Hindlimb muscle (tissue), 1 donor: ENCODE results near the gene ARFGEF2. TPM values are rescaled to one million over a fixed set of nuclear protein-coding genes. Genes with fewer than 3 reads are reported as not detected.

ENCODE experiments used
- DNase-seq: peaks from one replicate; pipeline ENCODE4 v3.0.0-alpha.2; 2013
- polyA plus RNA-seq: library from polyadenylated mRNA; unstranded; fragments of 120-200 nt; gene quantifications from one replicate; pipeline ENCODE4 v1.2.1, GENCODE V29; 2013; ENCODE audit not compliant: insufficient read length

The ARFGEF2 gene
- polyA plus RNA-seq, 1 donor: 13.7 TPM

DNA sequence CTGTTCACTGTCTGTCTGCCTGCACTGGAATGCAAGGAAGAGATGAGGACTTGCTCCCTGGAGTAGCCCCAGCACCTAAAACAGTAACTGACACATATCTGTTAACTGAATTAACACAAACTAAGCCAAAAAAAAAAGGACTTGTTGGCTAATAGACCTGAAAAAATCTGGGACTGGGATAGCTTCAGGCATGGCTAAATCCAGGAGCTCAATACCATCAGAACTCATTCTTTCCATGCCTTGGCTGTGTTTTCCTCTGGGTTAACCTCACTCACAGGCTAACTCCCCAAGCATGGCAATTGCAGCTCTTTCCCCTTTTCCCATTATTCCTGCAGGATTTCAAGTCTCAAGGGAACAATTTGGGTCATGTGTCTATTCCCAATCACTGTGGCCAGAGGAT is 21.6 kb upstream of the ARFGEF2 start:
- no peak for DNase-seq

DNA sequence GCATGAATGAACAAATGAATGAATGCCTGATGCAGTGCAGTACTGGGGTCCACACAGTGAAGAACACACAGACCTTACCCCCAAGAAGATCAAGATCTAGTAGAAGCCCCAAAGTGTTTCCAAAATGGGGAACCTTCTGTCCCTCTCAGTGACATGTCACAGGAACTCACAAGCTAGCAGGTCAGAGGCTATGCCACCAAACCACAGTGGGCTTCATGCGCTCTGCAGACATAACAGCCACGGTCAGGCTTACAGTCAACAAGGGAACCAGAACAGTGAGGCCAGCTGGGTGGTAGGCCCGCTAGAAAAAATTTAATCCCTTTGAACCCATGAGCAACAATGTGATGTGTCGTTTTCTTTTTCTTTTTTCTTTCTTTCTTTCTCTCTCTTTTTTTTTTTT is 20.2 kb upstream of the ARFGEF2 start:
- DNase-seq: no peak

DNA sequence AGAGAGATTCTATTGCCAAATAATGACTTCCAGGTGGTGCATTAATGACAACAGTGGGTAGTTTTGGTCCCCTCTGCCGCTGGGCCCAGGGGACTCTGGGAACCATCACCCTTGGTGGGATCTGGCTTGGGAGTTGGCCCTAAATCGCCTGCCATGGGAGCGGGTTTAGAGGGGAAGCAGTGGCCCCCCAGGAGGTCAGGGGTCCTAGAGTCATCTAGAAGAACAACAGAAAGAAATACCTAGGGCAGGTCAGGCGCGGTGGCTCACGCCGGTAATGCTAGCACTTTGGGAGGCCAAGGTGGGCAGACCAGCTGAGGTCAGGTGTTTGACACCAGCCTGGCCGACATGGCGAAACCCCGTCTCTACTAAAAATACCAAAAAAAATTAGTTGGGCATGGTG is 17.8 kb upstream of the ARFGEF2 start:
- no peak for DNase-seq

DNA sequence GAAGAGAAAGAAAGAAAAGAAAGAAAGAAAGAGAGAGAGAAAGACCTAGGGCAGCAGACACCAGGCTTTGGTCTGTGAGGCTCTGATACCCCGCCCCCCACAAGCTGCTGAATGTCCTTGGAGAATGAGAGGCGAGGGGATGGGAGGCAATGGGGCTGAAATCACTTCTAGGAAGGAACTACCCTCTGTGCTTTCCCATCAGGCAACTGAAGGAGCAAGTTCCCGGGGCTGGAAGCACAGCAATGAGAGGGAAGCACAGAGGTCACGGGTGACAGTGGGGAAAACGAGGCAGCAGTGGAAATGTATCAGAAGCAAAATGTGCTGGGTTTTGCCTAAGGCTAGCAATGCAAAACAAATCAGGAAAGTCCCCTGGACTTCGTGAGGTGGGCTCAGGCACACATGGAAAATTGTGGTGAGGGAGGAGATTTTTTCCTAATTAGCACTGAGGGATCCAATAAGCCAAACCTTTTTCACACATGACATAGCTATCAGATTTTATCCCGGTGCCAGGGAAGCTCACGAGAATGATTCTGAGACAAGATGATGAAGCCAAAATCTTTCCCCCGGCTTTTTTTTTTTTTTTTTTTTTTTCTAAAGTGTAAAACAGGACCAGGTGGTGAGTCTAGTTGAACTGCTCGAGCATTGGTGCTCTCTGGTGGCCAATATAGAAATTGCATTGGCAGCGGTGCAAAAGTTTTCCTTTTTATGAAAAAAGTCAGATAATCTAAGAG is 16.8 kb upstream of the ARFGEF2 start:
- peak; percentile 75 for DNase-seq

DNA sequence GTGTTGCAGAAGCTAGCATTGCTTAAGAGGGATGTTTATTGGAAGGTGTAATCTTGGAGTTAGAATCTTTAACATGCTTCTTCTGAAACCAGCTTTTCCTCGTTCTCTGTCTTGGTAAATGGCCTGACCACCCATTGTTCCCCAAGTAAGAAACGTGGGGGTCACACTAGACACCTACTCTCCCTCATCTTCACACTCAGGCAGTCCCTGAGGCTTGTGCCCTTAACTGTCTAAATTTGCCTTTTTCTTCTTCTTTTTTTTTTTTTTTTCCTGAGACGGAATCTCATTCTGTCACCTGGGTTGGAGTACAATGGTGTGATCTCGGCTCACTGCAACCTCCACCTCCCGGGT is 16.2 kb upstream of the ARFGEF2 start:
- no peak for DNase-seq

DNA sequence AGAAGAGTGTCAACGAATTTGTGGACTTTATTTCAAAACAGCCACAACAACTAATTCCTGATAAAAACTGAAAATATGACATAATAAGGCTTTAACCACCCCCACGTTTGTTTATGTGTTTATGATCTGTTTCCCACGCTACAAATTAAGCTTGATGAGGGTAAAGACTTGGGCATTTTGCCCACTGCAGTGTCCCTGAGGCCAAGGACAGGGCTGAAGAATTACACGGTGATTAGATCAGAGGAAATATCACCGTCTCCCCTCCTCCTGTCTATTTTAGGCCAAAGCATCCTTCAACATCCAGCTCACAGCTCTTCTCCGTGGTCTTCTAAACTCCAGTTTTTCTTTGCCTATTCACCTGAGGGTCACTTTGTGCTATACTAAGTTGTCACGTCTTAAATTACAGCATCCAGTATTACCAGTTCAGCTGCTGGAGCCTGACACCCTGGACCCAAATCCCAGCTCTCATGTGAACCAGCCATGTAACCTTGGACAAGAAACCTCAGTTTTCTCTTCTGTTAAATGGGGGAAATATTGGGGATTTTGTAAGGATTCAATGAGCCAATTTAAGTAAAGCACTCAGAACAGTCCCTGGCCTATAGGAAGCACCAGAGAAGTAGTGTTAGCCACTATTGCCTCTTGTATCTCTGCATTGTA is 15.2 kb upstream of the ARFGEF2 start:
- no peak for DNase-seq

DNA sequence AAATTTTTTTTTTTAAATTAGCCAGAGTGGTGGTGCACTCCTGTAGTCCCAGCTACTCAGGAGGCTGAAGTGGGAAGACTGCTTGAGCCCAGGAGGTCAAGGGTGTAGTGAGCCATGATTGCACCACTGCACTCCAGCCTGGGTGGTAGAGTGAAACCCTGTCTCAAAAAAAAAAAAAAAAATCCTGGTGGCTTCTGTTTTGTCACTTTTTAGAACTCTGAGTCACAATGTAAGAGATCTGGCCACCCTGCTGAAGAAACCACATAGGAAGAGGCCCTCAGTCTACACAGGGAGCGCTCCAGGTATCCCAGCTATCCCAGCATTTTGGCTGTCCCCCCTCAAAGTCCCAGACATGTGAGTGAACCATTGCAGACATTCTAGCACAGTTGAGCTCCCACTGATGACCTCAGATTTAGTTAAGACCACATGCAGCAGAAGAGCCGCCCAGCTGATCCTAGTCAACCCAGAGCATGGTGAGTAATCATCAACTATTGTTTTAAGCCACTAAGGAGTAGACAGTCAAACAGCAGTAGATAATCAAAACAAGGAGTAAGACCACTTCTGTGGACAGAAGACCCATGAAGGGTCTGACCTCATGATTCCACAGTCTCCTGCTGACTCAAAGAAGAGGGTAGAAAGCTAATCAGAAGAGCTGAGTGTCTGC is 12.7 kb upstream of the ARFGEF2 start:
- DNase-seq: no peak

DNA sequence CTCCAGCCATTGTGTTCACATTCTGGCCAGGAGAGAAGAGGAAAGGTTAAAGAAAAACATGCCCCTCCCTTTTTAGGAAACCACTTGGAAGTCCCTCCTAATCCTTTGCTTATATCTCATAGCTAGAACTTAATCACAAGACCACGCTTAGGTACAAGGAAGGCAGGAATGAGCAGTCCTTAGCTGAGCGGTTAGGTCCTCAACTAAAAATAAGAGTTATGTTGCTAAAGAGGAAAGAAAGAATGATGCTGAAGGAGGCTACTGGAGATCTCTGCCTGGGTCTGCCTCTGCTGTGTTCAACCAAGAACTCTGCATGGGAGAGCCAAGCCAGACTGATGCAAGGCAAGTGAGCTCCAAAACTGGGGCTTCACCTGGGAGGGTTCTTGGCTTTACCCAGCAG is 11.6 kb upstream of the ARFGEF2 start:
- DNase-seq: no peak

DNA sequence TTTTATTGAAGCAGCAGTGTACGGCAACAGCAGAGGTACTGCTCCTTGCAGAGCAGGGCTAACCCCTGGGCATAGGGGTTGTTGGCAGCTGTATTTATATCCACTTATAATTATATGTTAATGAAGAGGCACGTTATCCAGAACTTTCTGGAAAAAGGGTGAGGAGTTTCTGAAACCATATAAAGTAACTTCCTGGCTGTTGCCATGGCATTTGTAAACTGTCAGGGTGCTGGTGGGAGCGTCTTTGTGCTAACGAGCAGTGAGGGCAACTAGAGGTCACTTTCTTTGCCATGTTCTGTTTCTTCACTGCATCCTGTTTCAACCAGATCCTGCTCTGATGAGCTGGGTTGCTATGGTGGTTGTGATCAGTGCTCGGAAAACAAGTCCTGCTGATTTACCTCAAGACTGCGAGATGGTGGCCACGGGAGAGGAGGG is 11.1 kb upstream of the ARFGEF2 start:
- no peak for DNase-seq

DNA sequence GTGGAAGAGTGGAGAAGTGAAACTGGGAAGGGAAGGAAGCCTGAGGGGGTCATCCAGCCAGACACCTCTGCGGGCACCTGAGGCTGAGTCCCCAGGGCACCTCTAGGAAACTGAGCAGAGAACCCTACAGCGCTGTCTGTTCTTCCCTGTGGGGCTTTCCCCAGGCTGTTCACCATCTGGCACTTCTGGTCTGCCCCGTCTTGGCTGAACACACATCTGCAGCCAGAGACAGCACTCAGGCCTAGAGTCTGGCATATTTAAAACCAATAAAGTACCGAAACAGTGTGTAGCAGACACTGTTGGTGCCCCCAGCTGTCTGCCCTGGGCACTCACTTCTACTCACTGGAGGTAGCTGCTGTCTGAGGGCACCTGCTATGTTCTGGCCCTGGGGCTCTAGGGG is 9.4 kb upstream of the ARFGEF2 start:
- DNase-seq: no peak

DNA sequence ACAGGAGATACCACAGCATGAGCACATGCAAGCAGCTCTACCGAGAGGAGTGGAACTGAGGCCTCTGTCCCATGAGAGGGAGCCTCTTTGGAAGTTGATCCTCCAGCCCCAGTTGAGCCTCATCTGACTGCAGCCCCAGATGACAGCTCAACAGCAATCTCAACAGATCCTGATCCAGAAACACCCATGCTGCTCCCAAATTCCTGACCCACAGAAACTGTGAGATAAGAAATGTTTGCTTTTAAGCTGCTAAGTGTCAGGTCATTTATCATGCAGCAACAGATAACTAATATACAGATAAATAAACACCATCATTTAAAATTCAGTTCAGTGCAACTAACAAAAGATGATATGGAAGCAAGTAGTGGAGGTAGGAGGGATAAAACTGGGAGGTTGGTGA is 4.8 kb upstream of the ARFGEF2 start:
- DNase-seq: no peak

DNA sequence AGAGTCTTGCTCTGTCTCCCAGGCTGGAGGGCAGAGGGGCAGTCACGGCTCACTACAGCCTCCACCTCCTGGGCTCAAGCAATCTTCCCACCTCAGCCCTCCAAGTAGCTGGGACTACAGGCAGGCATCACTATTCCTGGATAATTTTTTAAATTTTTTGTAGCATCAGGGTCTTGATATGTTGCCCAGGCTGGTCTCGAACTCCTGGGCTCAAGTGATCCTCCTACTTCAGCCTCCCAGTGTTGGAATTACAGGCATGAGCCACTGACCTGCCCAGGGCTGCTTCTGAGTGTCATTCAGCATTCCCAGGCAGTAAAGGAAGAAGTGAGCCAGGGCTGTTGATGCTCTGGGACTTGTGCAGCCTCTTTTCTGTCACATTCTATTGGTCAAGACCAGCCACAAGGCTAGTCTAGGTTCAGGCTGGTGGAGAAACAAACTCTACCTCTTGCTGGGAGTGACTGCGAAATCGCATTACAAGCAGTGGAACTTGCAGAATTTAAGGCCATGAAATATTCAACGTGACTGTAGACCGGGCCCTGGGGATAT is 2.1 kb upstream of the ARFGEF2 start:
- DNase-seq: no peak

DNA sequence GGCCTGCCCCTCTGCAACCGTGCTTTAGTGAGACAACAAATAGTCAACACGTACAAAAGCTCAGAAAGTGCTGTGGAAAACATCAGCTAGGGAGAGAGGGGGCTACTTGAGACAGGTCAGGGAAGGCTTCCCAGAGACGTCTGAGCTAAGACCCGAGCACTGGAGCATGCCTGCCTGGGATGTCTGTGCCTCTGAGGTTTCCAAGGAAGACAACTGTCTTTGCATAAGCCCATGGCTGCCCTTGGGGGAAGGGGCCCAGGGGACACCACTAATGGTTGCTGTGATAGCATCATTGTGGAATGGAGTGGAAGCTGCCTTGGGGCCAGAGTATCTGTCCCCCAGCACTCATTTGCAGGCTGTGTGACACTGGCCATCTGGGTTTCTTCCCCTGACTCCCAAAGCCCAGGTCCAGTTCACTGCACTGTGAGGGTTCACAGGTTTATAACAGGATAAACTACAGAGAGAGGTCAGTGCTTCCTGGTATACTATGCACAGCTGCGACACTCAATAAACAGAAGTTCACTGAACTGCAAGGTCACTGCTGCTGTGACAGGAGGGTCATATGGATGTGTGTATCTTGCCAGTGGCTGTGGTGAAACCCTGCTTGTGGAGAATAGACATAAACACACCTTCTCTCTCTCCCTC is 1.5 kb upstream of the ARFGEF2 start:
- DNase-seq: no peak

DNA sequence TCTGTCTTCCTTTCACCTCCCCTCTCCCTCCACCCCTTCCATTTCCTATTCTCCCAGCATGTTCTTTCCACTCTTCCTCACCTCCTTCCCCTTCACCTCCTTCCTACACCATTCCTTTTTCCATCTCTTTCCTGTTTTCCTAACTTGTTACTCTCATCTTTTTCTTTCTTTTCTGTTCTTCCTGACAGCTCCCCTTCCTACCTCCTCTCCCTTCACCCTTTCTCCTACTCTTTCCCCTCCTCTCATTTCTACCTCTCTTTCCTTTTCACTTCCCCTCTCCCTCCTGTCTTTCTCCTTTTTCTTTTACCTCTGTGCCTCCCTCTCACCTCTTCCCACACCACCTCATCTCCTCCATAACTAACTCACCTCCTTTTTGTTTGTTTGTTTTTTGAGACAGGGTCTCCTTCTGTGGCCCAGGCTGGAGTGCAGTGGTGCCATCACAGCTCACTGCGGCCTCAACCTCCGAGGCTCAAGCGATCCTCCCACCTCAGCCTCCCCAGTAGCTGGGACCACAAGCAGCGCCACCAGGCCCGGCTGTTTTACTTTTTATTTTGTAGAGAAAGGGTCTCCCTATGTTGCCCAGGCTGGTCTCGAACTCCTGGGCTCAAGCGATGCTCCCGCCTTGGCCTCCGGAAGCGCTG is 864 bp upstream of the ARFGEF2 start:
- no peak for DNase-seq

DNA sequence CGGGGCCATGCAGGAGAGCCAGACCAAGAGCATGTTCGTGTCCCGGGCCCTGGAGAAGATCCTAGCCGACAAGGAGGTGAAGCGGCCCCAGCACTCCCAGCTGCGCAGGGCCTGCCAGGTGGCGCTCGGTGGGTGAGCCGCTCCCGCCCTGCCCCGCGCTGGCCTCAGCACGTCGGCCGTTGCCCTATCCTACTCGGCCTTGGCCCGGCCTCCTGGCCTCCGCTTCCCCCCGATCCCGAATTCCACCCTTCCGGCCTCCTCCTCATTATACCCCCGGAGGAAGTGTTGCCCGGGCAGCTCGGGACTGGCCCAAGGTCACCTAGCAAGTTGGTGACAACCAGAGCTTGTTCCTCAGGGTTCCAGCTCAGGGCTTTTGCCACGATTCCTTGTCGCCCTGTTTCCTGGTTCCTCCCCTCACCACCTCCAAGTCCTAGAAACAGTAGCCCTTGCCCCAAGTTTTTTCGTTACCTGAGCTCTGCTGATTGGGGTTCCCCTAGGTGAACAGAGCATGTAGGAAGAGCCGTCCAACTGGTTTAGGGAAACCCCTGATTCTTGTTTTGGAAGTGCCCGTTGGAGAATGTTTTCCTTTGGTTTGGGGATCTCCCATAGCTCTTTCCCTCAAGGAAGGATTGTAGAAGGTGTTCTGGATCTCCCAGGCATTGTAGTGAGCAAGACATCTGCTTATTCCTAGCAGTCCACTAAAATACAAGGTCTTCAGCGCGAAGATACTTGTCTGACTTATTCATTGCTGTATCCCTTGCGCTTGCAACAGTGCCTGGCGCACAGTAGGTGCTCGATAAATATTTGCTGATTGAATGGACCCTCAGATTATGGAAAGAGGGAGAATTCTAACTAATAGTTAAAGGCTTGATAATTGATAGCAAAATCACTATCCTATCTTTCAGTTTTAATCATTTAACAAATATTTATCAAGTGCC is 641 bp downstream of the ARFGEF2 start:
- no peak for DNase-seq

DNA sequence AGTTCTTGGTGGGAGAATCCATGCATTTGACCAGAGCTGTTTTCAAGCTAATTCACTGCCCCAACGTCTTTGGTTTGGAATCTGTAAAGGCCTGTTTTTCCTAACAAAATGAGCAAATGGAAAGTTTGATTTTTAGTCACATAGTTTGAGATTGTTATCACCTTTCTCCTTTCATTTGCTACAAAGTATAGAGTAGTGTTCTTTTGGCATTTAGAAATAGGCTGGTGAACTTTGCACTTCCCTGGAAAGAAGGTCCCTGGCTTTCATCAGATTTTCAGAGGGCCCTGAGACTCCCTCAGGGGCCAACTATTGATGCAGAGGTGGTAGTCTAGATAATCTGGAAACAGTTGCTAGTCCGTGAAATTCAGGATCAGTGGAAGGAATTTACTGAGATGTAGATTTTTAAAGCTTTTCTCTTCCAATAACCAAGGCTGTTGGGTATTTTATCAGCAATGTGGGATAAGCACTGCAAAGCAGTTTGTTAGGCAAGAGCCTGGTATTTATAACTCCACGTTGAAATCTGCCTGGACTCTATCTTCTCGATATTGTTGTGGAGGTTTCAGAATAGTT is 1.7 kb downstream of the ARFGEF2 start:
- no peak for DNase-seq

DNA sequence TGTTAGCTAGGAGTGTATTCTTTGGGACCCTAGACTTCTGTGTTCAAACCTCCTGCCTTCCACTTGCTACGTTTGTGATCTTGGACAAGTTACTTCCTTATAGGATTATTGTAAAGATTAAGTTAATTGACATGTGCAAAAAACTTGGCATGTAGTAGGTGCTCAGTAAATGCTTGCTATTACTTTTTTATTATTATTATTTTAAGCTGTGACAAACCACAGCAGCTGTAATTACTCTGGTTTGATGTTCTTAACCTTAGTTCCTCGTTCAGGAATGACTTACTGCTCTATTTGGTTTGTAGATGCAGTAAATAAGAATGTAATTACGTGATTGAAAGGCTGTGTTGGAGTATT is 3.2 kb downstream of the ARFGEF2 start:
- DNase-seq: no peak

DNA sequence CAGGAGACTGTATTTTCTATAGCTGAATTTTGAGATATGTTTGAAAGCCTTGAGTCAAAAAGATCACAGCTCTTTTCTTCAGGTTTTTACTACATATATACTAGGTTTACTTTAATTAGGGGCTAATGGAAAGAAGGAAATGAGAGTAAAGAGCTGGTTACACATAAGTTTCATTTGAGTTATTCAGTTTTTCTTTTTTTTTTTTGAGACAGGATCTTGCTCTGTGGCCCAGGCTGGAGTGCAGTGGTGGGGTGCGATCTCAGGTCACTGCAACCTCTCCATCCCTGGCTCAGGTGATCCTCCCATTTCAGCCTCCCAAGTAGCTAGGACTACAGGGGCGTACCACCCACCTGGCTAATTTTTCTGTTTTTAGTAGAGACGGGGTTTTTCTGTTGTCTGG is 4.8 kb downstream of the ARFGEF2 start:
- no peak for DNase-seq

DNA sequence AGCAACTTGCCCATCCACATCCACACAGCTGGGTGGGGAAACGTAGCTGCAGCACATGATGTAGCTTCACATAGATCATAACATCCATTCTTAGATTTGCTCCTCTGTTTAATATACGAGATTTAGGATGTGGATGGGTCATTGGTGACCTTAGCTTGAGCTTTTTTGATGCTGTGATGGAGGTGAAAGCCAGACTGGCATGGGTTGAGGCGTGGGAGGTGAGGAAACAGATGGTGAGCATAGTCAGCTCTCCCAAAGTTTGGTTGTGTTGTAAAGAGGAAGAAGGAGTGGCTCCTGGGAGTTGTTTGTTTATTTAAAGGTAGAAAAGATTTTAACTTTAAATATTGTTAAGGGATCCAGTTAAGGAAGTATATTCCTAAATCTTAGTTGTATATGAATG is 5.3 kb downstream of the ARFGEF2 start:
- no peak for DNase-seq

DNA sequence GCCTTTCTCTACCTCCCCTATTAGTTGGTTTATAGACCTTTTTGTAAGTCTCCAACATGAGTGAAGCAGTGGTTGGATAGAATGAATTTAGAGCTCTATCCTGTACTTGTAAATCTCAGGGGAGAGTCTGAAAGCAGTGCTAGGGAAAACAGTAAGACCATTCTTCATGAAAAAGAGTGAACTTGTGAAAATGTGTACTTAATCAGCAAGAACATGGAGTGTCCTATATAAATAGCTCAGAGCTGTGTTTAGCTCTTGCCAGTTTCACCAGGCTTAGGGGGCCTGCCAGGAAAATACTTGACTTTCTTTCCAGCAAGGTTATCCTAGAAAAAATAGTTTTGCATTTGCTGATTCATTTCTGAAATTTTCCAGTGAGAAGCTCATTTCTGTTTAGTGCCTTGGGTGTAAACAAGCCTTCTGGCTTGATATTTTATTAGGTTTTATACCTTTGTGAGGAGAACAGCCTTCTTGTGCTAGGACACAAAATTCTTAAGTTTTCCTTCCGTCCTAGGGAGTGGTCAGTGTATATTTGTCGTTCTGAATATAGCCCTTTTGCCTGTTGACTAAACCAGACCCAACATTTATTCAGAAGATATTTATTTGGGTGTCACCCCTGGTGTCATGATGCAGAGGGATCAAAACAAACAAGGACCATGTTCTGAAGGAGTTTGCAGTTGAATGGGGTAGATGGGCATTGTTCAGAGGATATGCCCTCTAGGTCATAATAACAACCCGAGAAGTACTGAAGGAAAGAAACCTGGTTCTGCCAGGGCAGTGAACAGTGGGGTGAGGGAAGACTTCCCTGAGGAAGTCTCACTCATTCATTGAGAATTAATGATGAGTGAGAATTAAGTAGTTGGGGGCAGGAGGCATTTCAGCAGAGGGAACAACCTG is 7.6 kb downstream of the ARFGEF2 start:
- peak; percentile 24 for DNase-seq
